Activated CD8-positive, alpha-beta memory T cell treated with anti-CD3 and anti-CD28 coated beads for 24 hours (primary cell): ENCODE measurements around the gene GCNT4.
A peak's percentile ranks its signal among the peaks of the same experiment; 100 is the strongest.

Experiments used
- DNase-seq: peaks from one replicate; pipeline ENCODE4 v3.0.0-alpha.2; 2020

Gene GCNT4

GRCh38 chr5:75049456-75050351 lies 2.7 kb downstream of the GCNT4 start:
- DNase-seq, result peak; percentile 78

- DNase-seq, result no peak
Observed at GRCh38 chr5:75048457-75048953, 3.9 kb downstream of the GCNT4 start.

GRCh38 chr5:75047356-75047755 lies 5.0 kb downstream of the GCNT4 start:
- no peak for DNase-seq

- no peak for DNase-seq
Observed at GRCh38 chr5:75046366-75047142, 5.8 kb downstream of the GCNT4 start.

DNA sequence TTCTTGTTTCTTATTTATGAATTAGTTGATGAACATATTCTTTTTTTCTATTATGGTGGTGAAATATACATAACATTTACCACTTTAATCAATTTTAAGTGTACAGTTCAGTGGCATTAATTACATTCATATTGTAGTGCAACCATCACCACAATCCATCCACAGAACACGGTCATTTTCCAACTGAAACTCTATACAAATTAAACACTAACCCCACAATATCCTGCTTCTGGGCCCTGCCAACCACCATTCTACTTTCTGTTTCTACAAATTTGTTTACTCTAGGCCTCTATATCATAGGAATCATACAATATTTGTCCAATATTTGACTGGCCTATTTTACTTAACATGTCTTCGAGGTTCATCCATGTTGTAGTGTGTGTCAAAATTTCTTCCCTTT lies 7.3 kb downstream of the GCNT4 start:
- DNase-seq, result no peak

GRCh38 chr5:75044406-75044805 lies 8.0 kb downstream of the GCNT4 start:
- DNase-seq, result no peak

GRCh38 chr5:75043633-75044264 lies 8.6 kb downstream of the GCNT4 start:
- no peak for DNase-seq

DNA sequence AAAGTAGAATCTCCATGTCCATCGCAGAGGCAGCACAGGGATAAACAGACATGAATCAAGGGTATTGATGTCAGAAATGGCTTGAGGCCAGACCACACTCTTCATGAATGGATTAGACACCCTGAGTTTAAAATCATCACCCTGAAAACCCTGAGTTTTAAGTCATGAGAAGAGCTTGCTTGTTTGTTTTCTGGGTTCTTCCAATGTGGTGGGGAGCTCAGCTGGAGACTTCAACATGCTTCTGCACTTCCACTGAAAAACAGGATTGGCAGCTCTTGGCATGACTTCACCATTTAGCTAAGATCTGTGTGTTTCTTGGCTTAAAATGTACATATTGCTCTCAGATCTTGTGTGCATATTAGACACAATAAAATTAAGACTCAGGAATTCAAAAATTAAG lies 9.8 kb downstream of the GCNT4 start:
- DNase-seq, result no peak

DNA sequence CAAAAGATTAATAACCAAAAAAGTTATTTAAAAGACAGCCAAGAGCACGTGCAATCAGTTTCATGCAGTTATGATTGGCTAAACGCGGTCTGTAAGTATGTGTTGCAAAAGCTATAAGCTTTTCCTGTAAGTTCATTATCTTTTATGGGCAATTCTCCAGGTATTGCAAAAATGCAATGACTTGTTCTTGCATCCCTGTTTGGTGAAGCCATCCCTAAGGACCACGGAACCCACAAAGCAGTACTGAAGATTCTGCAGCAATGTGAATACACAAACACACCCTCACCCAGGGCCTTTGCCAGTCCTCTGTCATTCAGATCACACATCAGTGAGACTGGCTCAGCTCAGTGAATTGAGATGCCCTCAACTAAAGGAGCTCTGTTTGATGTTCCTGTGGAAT lies 11.4 kb downstream of the GCNT4 start:
- no peak for DNase-seq

GRCh38 chr5:75037106-75037505 lies 15.3 kb downstream of the GCNT4 start:
- no peak for DNase-seq

GRCh38 chr5:75034137-75034739 lies 18.1 kb downstream of the GCNT4 start:
- no peak for DNase-seq

GRCh38 chr5:75031366-75031765 lies 21.0 kb downstream of the GCNT4 start:
- DNase-seq, result no peak

DNA sequence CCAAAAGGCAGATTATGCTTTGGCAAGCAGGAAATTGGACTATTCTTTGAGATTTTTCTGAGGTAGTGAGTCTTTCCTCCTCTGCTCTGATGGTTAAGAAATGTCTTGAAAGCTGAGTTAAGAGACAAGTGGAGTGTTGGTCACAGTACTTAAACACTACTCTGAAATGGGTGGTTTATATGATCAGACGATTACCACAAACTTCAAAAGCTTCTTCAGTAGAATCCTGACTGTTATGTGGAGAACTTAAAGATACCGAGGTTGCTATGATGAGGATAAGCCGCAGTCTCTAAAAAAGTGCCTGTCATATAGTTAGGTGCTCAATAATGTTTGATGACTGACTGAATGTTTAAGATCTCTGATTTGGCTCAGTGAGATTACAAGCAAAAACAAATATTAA lies 24.3 kb downstream of the GCNT4 start:
- DNase-seq, result no peak

DNA sequence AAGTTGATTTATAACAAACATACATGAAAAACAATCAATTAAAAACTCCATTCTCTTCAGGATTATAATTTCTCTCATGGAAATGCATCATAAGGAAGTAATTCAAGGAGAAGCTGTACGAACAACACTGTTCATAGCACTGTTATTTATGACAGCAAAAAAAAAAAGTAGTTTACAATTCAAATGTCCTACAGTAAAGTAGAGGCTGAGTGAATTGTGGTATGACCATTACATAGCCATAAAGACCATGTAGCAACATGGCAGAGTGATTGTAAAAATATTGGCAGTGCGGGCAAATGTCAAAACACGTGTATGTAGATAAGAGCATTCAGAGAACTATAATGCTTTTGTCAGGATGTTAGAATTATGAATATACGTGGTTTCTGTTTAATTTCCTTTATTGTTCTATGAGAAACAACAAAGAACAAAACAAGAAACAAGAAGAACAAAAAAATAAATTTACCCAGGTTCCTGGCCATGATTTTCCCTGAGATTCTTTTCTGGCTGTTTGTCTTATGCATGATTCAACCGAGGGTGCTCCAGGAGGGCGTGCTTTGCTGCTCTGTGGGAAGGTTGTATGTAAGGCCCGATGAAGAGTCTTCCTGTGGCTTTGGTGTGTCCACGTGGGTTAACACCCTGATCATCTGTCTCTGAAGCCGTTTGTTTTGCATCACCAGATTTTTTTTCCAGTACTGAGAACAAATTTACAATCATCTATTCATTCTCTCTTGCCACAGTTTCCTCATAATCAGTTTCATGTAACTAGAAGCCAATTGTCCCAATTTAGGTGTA lies 28.8 kb downstream of the GCNT4 start:
- no peak for DNase-seq

- no peak for DNase-seq
Observed at GRCh38 chr5:75021800-75022199, 30.6 kb downstream of the GCNT4 start.

DNA sequence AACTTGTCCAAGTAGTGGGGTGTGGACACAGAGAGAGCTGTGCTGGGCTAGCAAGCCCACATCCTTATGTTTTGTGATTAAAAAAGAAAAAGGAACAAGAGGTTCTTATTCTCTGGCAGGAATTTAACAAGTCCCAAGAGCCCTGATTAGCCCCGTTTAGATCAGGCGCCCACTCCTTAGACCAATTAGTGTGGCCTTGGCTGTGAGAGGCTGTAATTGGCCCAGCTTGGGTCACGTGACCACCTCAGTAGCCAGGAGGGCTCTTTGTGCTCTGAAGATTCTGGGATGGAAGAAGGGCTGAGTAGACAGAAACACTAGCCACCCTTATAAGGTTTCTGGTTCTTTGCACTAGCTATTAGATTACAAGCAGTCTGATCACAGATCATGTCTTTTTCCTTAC lies 31.1 kb downstream of the GCNT4 start:
- DNase-seq, result no peak

GRCh38 chr5:75020016-75020656 lies 32.2 kb downstream of the GCNT4 start:
- DNase-seq, result no peak

DNA sequence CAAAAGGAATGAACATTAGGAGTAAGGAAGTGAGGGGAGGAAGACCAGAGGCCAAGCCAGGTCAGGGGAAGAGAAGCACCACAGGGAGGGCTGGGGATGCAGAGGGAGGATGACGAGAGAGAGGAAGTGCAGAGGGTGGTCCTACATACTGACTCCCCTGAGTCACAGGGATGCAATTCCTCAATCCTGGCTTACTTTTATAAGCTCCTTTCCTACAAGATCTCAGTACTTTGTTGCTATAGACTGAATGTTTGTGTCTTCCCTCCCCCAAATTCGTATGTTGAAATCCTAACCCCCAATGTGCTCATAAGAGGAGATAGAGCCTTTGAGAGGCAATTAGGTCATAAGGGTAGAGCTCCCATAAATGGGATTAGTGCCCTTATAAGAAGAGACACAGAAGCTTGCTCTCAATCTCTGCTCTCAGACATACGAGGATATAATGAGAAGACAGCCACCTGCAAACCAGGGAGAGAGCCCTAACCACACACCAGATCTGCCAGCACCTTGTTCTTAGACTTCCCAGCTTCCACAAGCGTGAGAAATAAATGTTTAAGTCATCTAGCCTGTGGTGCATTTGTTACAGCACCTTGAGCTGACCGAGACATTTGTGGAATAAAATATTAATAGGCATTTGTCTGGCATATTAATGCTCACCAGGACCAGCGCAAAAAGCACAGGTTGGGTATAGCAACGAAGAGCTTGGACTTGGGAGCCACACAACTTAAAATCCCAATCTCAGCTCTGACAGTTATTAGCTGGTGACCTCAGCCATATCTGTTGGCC lies 33.4 kb downstream of the GCNT4 start:
- no peak for DNase-seq

DNA sequence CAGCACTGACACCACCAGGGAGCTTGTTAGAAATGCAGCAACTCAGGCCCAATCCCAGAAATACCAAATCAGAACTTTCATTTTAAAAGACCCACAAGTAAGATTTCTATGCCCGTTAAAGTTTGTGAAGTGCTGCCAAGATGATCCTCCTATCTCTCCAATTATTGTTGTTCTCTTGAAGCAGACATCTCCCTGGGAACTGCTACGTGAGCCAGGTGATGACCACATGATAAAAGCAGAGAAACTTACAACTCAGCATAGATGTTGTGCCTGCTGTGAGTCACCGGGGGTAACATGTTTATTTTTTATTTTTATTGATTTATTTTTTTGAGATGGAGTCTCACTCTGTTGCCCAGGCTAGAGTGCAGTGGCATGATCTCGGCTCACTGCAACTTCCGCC lies 34.4 kb downstream of the GCNT4 start:
- DNase-seq, result no peak

GRCh38 chr5:75016896-75017295 lies 35.5 kb downstream of the GCNT4 start:
- DNase-seq, result no peak

DNA sequence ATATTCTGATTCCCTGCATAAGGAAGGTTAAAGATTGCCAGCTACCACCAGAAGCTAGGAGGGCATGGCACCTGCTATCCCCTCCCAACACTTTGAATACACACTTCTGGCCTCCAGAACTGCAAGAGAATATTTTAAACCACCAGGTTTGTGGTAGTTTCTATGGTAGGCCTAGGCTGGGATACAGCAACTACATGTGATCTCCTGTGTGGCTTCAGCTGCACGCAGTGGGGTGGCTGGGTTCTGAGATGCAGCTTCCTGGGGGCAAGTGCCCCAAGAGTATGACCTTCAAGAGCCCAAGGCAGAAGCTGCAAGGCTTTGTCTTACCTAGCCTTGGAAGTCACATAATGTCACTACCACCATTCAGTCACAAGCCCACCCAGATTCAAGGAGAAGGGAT lies 39.6 kb downstream of the GCNT4 start:
- no peak for DNase-seq
